GM21360 (cell line): Measurements from ENCODE around the gene SPTY2D1.
"Not testable (repeated sequence)": the region's sequence is repeated elsewhere in the genome, so short reads cannot be mapped to it uniquely, and the experiment has no call there.

Experiments
- ATAC-seq: cut with Tn5 transposase; IDR thresholded peaks from one replicate; pipeline ENCODE4 v1.9.1; 2021; ENCODE audit warnings: mild to moderate bottlenecking, moderate library complexity; ENCODE audit not compliant: unreplicated experiment

The SPTY2D1 gene

GRCh38 chr11:18634140-18635032 is at the start of gene SPTY2D1:
Gene SPTY2D1, minus strand, starts transcription at chr11:18634342. Its CDS starts 85 bp downstream, at chr11:18634257.
- ATAC-seq = peak; percentile 95

GRCh38 chr11:18682466-18682865 is 48.3 kb upstream of the SPTY2D1 start:
- ATAC-seq = no peak

- ATAC-seq = not testable (repeated sequence)
These were observed 47.8 kb upstream of the SPTY2D1 start for GRCh38 chr11:18681949-18682348.

GRCh38 chr11:18677560-18677959 is 43.4 kb upstream of the SPTY2D1 start:
- ATAC-seq = no peak

- ATAC-seq = no peak
These were observed 42.7 kb upstream of the SPTY2D1 start for GRCh38 chr11:18676803-18677202.

- ATAC-seq = not testable (repeated sequence)
These were observed 38.1 kb upstream of the SPTY2D1 start for GRCh38 chr11:18672209-18672608.

- no peak for ATAC-seq
These were observed 37.1 kb upstream of the SPTY2D1 start for GRCh38 chr11:18671246-18671645.

- no peak for ATAC-seq
These were observed 35.6 kb upstream of the SPTY2D1 start for GRCh38 chr11:18669711-18670110.

GRCh38 chr11:18669219-18669596 is 35.1 kb upstream of the SPTY2D1 start:
- no peak for ATAC-seq

- no peak for ATAC-seq
These were observed 34.0 kb upstream of the SPTY2D1 start for GRCh38 chr11:18668131-18668530.

GRCh38 chr11:18665353-18665872 is 31.3 kb upstream of the SPTY2D1 start:
- not testable (repeated sequence) for ATAC-seq

- ATAC-seq = no peak
These were observed 23.5 kb upstream of the SPTY2D1 start for GRCh38 chr11:18657673-18658072.

GRCh38 chr11:18650859-18651557 is 16.9 kb upstream of the SPTY2D1 start:
- ATAC-seq = no peak

GRCh38 chr11:18650353-18650752 is 16.2 kb upstream of the SPTY2D1 start:
- ATAC-seq = no peak

- not testable (repeated sequence) for ATAC-seq
These were observed 8.9 kb upstream of the SPTY2D1 start for GRCh38 chr11:18643034-18643433.

GRCh38 chr11:18641677-18642076 is 7.5 kb upstream of the SPTY2D1 start:
- ATAC-seq = no peak

GRCh38 chr11:18633256-18634139 is 644 bp downstream of the SPTY2D1 start:
- ATAC-seq = peak; percentile 49

- ATAC-seq = no peak
These were observed 1.3 kb downstream of the SPTY2D1 start for GRCh38 chr11:18632841-18633240.

GRCh38 chr11:18624161-18624560 is 10.0 kb downstream of the SPTY2D1 start:
- no peak for ATAC-seq

- ATAC-seq = no peak
These were observed 10.4 kb downstream of the SPTY2D1 start for GRCh38 chr11:18623707-18624106.
